HG03439 (cell line): ENCODE results near the gene LILRA6.
"Not testable (repeated sequence)": the region's sequence is repeated elsewhere in the genome, so short reads cannot be mapped to it uniquely, and the experiment has no call there.

Experiments
- ATAC-seq: cut with Tn5 transposase; IDR thresholded peaks from one replicate; pipeline ENCODE4 v1.9.1; 2021; ENCODE audit warnings: mild to moderate bottlenecking, moderate library complexity; ENCODE audit not compliant: unreplicated experiment

Gene LILRA6

DNA sequence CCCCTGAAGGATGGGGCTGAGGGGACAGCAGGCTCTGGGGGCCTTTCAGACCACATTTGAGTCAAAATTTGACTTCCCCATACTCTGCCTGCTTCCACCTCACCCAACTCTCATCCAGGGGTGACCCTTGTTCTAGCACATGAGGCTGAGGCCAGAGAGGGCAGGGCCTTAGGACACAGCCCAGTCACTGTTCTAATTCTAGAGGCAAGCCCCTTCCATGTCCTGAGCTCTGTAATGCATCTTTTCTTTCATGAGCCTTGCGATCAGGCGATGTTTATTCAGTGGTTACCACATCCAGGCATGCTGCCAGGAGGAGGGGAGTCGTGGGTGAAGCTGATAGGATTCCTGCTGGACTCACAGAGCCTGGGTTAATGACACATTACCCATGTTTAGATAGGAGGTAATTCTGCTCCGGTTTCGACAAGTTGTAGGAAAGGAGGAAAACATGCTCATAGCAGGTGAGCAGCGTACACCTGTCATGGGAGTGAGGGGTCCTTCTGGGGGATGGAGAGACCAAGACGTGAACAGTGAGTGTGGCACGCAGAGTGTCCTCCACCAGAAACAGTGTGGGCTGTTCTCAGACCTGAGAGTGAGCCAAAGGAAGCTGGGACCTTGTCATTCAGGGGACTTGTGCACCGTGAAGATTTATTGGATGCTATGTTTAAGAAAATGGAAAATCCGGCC lies 32.6 kb downstream of the LILRA6 start:
- ATAC-seq, result no peak

GRCh38 chr19:54209058-54209810 lies 33.4 kb downstream of the LILRA6 start:
- no peak for ATAC-seq

DNA sequence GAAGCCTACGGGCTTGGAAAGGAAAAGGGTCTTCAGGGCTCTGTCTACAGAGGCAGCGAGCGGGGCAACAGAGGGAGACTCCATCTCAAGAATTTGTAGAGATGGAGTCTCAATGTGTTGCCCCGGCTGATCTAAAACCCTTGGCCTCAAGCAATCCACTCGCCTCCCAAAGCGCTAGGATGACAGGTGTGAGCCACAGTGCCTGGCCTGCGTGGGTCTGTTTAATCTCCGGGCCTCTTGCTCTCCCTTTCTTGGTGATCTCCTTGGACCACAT lies 33.9 kb downstream of the LILRA6 start:
- ATAC-seq, result no peak

DNA sequence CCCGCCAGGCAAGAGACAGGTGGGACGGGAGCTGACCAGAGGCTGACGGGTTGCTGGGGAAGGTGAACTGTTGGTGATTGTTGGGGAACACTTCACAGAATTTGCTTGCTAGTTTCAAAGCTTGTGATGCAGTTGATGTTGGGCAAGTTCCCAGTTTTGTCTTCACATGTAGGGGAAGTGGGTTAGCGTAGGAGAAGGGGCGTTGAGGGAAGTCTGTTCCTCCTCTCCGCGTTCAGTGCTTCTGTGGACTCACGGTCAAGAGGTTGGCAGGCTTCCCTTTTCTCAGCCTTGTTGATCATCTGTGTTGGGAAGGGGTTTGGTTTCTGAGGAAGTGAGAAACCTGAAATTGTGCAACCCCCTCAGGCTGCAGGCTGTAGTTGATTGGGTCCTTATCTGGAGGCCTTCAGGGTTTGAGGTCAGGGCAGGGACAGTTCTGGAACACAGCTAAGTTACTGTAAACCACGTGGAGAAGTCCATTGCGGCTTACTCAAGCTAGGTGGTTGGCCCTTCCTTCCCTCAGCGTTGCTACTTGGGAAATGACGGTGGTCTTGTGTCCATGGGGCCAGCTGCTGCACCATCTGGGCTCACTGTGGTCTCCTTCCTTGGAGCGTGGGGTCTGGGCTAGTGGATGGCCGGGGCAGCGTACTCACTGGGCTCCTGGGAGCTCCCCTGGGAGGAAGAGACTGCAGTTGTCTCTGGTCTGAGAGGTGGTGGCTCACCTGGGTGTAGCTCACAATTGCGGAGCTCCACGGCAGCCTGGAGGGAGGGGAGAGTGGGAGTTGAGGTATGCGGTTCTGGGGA lies 34.4 kb downstream of the LILRA6 start:
- ATAC-seq, result no peak

DNA sequence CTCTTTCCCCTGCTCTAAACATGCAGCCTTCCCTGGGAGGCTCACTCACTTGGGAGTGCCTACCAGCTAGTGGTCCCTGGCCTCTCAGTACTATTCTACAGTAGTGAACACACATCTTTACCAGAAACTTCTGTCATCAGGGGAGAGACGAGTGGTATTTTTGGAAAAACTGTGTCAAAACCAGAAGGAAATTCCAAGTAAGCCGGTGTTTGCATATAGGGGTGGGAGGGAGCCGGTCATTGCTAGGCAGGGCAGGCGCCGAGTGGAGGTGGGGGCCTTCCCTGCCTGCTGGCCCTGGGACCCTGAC lies 35.0 kb downstream of the LILRA6 start:
- ATAC-seq, result no peak

GRCh38 chr19:54207193-54207592 lies 35.4 kb downstream of the LILRA6 start:
- ATAC-seq, result not testable (repeated sequence)

GRCh38 chr19:54206831-54207177 lies 35.8 kb downstream of the LILRA6 start:
- no peak for ATAC-seq

DNA sequence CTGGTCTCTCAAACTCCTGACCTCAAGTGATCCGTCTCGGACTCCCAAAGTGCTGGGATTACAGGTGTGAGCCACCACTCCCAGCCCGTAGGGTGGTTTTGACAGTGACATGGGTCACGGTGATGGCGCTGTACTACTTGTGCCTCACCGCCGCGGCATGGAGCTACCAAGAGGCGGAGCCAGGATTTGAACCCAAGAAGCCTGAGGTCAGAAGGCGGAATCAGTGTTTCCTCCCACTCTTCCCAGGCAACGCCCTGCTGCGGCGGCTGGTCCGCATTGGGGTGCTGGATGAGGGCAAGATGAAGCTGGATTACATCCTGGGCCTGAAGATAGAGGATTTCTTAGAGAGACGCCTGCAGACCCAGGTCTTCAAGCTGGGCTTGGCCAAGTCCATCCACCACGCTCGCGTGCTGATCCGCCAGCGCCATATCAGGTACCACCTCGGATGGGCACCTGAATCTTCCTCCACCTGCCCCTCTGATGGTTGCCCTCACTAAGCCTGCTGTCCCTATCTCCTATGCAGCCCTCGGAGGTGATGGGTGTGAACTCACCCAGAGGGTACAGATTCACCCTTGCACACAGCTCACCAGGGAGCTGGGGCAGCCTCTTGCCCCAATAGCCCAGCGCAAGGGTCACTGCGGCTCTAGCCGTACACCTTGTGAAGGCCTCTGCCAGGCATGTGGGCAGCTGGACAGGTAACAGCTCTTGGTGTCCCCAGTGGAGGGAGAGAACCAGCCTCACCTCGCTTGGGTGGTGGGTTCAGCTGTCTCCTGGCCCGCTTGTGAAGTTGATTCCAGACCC lies 36.4 kb downstream of the LILRA6 start:
- ATAC-seq, result no peak

GRCh38 chr19:54204767-54205468 lies 37.7 kb downstream of the LILRA6 start:
- ATAC-seq, result no peak

DNA sequence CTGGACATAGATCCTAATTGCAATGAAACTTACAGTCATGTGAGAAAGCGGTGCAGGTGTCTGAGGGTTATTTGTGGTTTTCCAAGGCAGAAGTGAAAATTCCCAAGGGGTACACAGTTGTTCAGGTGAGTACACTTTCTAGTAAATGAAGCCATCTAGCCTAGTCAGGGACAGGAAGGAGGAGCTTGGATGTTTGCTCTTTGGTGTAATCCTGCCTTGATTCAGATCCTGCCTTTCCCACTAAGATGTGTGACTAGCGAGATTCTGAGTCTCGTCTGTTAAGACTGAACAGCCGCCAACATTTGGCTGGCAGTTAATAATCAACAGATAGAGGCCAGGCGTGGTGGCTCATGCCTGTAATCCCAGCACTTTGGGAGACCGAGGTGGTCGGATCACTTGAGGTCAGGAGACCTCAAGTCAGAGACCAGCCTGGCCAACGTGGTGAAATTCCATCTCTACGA lies 39.4 kb downstream of the LILRA6 start:
- ATAC-seq, result no peak

GRCh38 chr19:54201980-54202379 lies 40.6 kb downstream of the LILRA6 start:
- ATAC-seq, result no peak

DNA sequence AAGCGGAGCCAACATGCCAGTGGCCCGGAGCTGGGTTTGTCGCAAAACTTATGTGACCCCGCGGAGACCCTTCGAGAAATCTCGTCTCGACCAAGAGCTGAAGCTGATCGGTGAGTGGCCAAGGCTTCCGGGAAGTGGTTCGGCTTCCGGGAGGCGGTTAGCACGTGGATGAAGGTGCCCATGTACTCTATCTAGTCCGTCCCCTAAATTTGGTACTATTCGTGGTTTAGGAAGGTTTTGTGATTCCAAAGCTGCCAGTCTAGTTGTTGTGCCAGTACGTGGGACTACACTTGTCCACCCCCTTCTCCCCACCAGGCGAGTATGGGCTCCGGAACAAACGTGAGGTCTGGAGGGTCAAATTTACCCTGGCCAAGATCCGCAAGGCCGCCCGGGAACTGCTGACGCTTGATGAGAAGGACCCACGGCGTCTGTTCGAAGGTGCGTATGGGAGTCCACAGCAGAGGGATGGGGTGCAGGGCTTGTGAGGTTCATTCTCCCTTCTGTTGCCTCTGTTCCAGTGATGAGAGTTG lies 41.4 kb downstream of the LILRA6 start:
- ATAC-seq, result no peak

GRCh38 chr19:54199401-54199800 lies 43.2 kb downstream of the LILRA6 start:
- ATAC-seq, result no peak

GRCh38 chr19:54197121-54197520 lies 45.5 kb downstream of the LILRA6 start:
- no peak for ATAC-seq

DNA sequence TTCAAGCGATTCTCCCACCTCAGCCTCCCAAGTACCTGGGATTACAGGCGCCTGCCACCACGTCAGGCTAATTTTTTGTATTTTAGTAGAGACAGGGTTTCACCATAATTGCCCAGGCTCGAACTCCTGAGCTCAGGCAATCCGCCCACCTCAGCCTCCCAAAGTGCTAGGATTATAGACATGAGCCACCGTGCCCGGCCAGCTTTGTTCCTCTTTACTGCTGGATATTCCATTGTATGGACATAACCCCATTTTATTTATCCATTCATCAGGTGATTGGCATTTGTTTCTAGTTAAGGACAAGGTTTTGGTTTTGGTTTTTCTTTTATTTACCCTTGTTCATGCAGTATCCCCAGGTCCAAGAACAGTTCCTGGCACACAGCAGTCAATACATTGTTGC lies 46.1 kb downstream of the LILRA6 start:
- no peak for ATAC-seq

GRCh38 chr19:54194463-54194862 lies 48.1 kb downstream of the LILRA6 start:
- ATAC-seq, result not testable (repeated sequence)

- ATAC-seq, result no peak
These were observed 49.6 kb downstream of the LILRA6 start for GRCh38 chr19:54193011-54193410.

- ATAC-seq, result no peak
These were observed 50.7 kb downstream of the LILRA6 start for GRCh38 chr19:54191811-54192453.

DNA sequence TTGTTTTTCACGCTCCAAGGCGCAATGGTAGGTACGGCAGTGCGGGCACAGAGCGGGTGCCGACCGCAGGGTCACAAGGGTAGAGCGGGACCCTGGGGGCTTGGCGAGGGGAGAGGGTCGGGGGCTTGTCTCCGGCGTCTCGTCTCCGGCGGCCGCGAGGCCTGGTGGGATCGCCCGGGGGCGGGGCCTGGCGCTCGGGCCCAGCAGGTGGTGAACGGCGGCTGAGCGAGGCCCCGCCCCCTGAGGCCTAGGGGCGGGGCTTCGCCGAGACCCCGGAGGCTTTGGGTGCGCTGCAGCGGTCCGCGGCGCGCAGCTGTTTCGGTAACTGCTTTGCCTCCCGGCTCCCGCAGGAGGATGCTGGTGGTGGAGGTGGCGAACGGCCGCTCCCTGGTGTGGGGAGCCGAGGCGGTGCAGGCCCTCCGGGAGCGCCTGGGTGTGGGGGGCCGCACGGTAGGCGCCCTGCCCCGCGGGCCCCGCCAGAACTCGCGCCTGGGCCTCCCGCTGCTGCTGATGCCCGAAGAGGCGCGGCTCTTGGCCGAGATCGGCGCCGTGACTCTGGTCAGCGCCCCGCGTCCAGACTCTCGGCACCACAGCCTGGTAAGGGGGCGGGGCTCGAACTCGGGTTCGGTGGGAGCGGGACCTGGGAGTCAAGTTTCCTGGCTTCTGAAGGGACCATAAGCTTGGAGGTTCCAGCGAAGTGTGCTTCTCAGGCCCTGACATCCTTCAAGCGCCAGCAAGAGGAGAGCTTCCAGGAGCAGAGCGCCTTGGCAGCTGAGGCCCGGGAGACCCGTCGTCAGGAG lies 51.4 kb downstream of the LILRA6 start, which contains the start of gene TSEN34:
TSEN34 (plus strand) TSS at position 298 of the 800 bp plus-strand sequence; CDS start at position 355, 57 bp downstream.
- ATAC-seq, result peak; percentile 26
